OCI-LY3 (cell line): ENCODE measurements around the gene KANK4.

Experiments used
- EZH2phosphoT487 ChIP-seq: fragments of 200-600 bp; shearing (Covaris generic); IDR thresholded peaks from 2 replicates; pipeline ENCODE4 v1.6.1; 2018; ENCODE audit warnings: antibody characterized with exemption, mixed run types, low read depth
- TF ChIP-seq, protein P1 (sequence below): fragments of 200-600, 300-600 bp; sonication (generic); IDR thresholded peaks from 2 replicates; pipeline ENCODE4 v1.5.1; 2014; ENCODE audit warnings: antibody characterized with exemption, low read length, low read depth

DNA sequence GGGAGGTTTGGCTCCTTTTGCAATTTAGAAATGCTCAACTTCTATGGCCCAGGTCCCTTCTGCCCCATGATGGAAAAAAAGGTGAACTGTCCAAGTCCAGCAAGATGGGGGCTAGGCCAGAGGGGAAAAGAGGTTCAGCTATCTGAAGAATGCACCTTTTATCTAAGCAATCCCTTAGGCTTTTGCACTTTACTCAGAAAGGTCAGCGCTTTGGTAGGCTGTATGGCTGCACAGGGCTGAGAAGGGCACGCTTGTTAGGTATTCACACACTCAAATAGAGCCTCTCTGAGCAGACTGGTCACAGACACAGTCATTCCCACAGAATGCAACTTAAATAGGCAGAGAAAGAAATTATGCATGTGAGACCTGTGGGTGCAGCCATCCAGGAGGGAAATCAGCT lies 31.0 kb downstream of the KANK4 start:
- TF ChIP-seq, protein P1, sequence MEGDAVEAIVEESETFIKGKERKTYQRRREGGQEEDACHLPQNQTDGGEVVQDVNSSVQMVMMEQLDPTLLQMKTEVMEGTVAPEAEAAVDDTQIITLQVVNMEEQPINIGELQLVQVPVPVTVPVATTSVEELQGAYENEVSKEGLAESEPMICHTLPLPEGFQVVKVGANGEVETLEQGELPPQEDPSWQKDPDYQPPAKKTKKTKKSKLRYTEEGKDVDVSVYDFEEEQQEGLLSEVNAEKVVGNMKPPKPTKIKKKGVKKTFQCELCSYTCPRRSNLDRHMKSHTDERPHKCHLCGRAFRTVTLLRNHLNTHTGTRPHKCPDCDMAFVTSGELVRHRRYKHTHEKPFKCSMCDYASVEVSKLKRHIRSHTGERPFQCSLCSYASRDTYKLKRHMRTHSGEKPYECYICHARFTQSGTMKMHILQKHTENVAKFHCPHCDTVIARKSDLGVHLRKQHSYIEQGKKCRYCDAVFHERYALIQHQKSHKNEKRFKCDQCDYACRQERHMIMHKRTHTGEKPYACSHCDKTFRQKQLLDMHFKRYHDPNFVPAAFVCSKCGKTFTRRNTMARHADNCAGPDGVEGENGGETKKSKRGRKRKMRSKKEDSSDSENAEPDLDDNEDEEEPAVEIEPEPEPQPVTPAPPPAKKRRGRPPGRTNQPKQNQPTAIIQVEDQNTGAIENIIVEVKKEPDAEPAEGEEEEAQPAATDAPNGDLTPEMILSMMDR, result no peak
- no peak for TF ChIP-seq EZH2phosphoT487
